K562 (cell line): Measurements from ENCODE around the gene NEDD9. TPM values are rescaled to one million over a fixed set of nuclear protein-coding genes. Genes with fewer than 3 reads are reported as not detected.

Experiments
- AFF1 ChIP-seq, 2 experiments: fragments of 450-650 bp; IDR thresholded peaks; 2 replicates each; pipeline ENCODE4 v1.6.1; 2018; ENCODE audit warnings: mild to moderate bottlenecking in 2 of 2, low read depth in 1 of 2; ENCODE audit not compliant: partially characterized antibody in 2 of 2
- ARID4B ChIP-seq: sonication (generic); formaldehyde crosslinking; IDR thresholded peaks from 2 replicates; pipeline ENCODE4 v1.8.0; 2022; ENCODE audit warnings: mild to moderate bottlenecking, missing genetic modification reagents
- BMI1 ChIP-seq: fragments of 150-350 bp; IDR thresholded peaks from 2 replicates; pipeline ENCODE4 v1.6.1; 2014; ENCODE audit warnings: low read length
- CBX5 ChIP-seq: IDR thresholded peaks from 2 replicates; pipeline ENCODE4 v1.6.1; 2014; ENCODE audit warnings: low read depth, borderline replicate concordance
- ELF4 ChIP-seq: fragments of 450-650 bp; formaldehyde crosslinking; IDR thresholded peaks from 2 replicates; pipeline ENCODE4 v1.4.0; 2022; ENCODE audit warnings: missing genetic modification characterization
- ELK1 ChIP-seq: sonication (generic); formaldehyde crosslinking; IDR thresholded peaks from 2 replicates; pipeline ENCODE4 v1.8.1; 2022; ENCODE audit warnings: missing genetic modification reagents
- EP400 ChIP-seq: fragments of 450-650 bp; IDR thresholded peaks from 2 replicates; pipeline ENCODE4 v1.6.1; 2017; ENCODE audit warnings: antibody characterized with exemption, mild to moderate bottlenecking, moderate library complexity
- FOSL1 ChIP-seq: fragments of 200-800 bp; sonication (Bioruptor generic); conservative IDR thresholded peaks from 2 replicates; pipeline ENCODE4 v1.6.1; 2016; ENCODE audit warnings: missing genetic modification characterization, missing compliant biosample characterization
- MECOM ChIP-seq: fragments of 250-450 bp; sonication (Bioruptor Pico); IDR thresholded peaks from 2 replicates; pipeline ENCODE4 v1.8.0; 2022; ENCODE audit warnings: inconsistent platforms
- MTA1 ChIP-seq: fragments of 450-650 bp; IDR thresholded peaks from 2 replicates; pipeline ENCODE4 v1.6.1; 2017; ENCODE audit warnings: borderline replicate concordance
- NCOA1 ChIP-seq: fragments of 450-650 bp; IDR thresholded peaks from 2 replicates; pipeline ENCODE4 v1.6.1; 2016; ENCODE audit warnings: low read depth
- OTX1 ChIP-seq: fragments of 450-650 bp; formaldehyde crosslinking; IDR thresholded peaks from 2 replicates; pipeline ENCODE4 v1.4.0; 2022; ENCODE audit warnings: mild to moderate bottlenecking
- RAD51 ChIP-seq: fragments of 450-650 bp; IDR thresholded peaks from 2 replicates; pipeline ENCODE4 v1.7.1; 2016; ENCODE audit warnings: low read depth, mild to moderate bottlenecking, borderline replicate concordance
- RBM39 ChIP-seq: fragments of 200-400 bp; formaldehyde crosslinking; optimal IDR thresholded peaks from 2 replicates; pipeline ENCODE3; 2018; ENCODE audit warnings: low read depth, low read length
- ZBTB7A ChIP-seq: IDR thresholded peaks from 2 replicates; pipeline ENCODE4 v1.6.1; 2011; ENCODE audit warnings: low read depth, mild to moderate bottlenecking, low read length, moderate library complexity, borderline replicate concordance; ENCODE audit not compliant: control insufficient read depth
- ZNF124 ChIP-seq: sonication (generic); formaldehyde crosslinking; IDR thresholded peaks from 2 replicates; pipeline ENCODE4 v1.8.1; 2022; ENCODE audit warnings: missing genetic modification reagents
- polyA plus RNA-seq, 8 experiments: library from polyadenylated mRNA; depleted of rRNA in 4 of 8; stranded (reverse) in 5 of 8; unstranded in 3 of 8; fragments of >200 nt; fragmentation: Nextera tagmentation in 2 of 8; fragmentation: Illumina TruSeq in 1 of 8; extraction: Ambion mirVana in 2 of 8; extraction: Trizol in 1 of 8; gene quantifications; 2 replicates each; pipeline versions ENCODE4 v1.2.1 to v1.2.3, GENCODE V29; 2011 to 2014; ENCODE audit warnings: inconsistent platforms in 1 of 8, missing spikeins in 1 of 8
- total RNA-seq, 7 experiments: library from RNA; depleted of rRNA in 6 of 7; stranded (reverse); fragments of >200 nt in 6 of 7; fragmentation: Illumina TruSeq in 2 of 7; extraction: Trizol in 2 of 7; gene quantifications; 2 replicates each; pipeline versions ENCODE4 v1.2.1 to v1.2.3, GENCODE V29; 2011 to 2021; ENCODE audit warnings: low replicate concordance in 1 of 7

NEDD9 gene
- total and polyA plus RNA-seq, 9 of the 15 experiments (the other 6 are each of a cell fraction or from before 2014, with no cell fraction given), result 0.04 to 0.18 (median 0.15) TPM; not detected in 6

- TF ChIP-seq AFF1 (IDR thresholded peaks at IDR 0.05; ENCODE audit: low read depth in 1 of 2, partially characterized antibody in 2 of 2) (peak in 1 of 2 experiments; percentile 46), RBM39 (no peak), ELK1 (CRISPR knock-in tag) (no peak), NCOA1 (peak; percentile 59; the same call in 1 of the 2 replicates), ZBTB7A (peak; percentile 81; the same call in 1 of the 2 replicates), MECOM (CRISPR knock-in tag) (no peak), OTX1 (CRISPR knock-in tag) (peak; percentile 78; the same call in 1 of the 2 replicates), ZNF124 (CRISPR knock-in tag) (no peak), ARID4B (CRISPR knock-in tag) (no peak), EP400 (peak; percentile 65), MTA1 (peak; percentile 69), FOSL1 (tag) (peak; percentile 100), BMI1 (no peak), CBX5 (peak; percentile 75; the same call in 1 of the 2 replicates), RAD51 (peak; percentile 9; the same call in 1 of the 2 replicates), ELF4 (CRISPR knock-in tag) (peak; percentile 69; the same call in 1 of the 2 replicates)
Observed at GRCh38 chr6:11143394-11144371, 88.8 kb downstream of the NEDD9 start (continued).
